Liver (tissue), 9 donors: Measurements from ENCODE around the gene RET. TPM values are rescaled to one million over a fixed set of nuclear protein-coding genes. Genes with fewer than 3 reads are reported as not detected.

ENCODE experiments used
- DNase-seq: peaks from one replicate; pipeline ENCODE4 v3.0.0-alpha.2; 2017; ENCODE audit warnings: low spot score
- H3K27ac ChIP-seq, 2 donors: one replicate each; pipeline ENCODE4 v1.7.0; 2013; ENCODE audit warnings: inconsistent platforms in 2 of 2, low read length in 2 of 2, control low read depth in 1 of 2, low read depth in 1 of 2, mild to moderate bottlenecking in 1 of 2
- H3K27me3 ChIP-seq, 4 donors: one replicate each; pipeline versions ENCODE4 v1.6.1 to v1.7.0; 2013; ENCODE audit warnings: low read length in 3 of 4, inconsistent platforms in 1 of 4, mild to moderate bottlenecking in 1 of 4, moderate library complexity in 1 of 4; ENCODE audit not compliant: control insufficient read depth in 4 of 4, insufficient read depth in 4 of 4
- H3K36me3 ChIP-seq, 4 donors: one replicate each; pipeline versions ENCODE4 v1.6.1 to v1.7.0; 2013; ENCODE audit warnings: low read length in 3 of 4, mild to moderate bottlenecking in 3 of 4, low read depth in 1 of 4, moderate library complexity in 1 of 4; ENCODE audit not compliant: control insufficient read depth in 4 of 4, insufficient read depth in 3 of 4
- H3K4me1 ChIP-seq, 4 donors: one replicate each; pipeline versions ENCODE4 v1.6.1 to v1.7.0; 2013; ENCODE audit warnings: low read length in 3 of 4, mild to moderate bottlenecking in 3 of 4, moderate library complexity in 1 of 4; ENCODE audit not compliant: control insufficient read depth in 4 of 4, insufficient read depth in 4 of 4
- H3K4me3 ChIP-seq, 3 donors: one replicate each; pipeline versions ENCODE4 v1.6.1 to v1.7.0; 2013; ENCODE audit warnings: low read length in 3 of 3, control low read depth in 1 of 3, low read depth in 1 of 3, mild to moderate bottlenecking in 1 of 3
- H3K9ac ChIP-seq, 2 donors: one replicate each; pipeline ENCODE4 v1.7.0; 2013; ENCODE audit warnings: low read length in 2 of 2, mild to moderate bottlenecking in 2 of 2, moderate library complexity in 2 of 2, control low read depth in 1 of 2, low read depth in 1 of 2
- H3K9me3 ChIP-seq, 4 donors: one replicate each; pipeline versions ENCODE4 v1.6.1 to v1.7.0; 2013; ENCODE audit warnings: low read length in 3 of 4; ENCODE audit not compliant: control insufficient read depth in 4 of 4
- ATF3 ChIP-seq: IDR thresholded peaks from 2 replicates; pipeline ENCODE4 v1.6.1; 2016; ENCODE audit warnings: antibody characterized with exemption
- CTCF ChIP-seq: fragments of 150-350 bp; IDR thresholded peaks from 2 replicates; pipeline ENCODE4 v1.5.1; 2017; ENCODE audit warnings: improper control_type of control experiment, low read depth, low read length; ENCODE audit not compliant: missing input control
- EGR1 ChIP-seq, 2 donors: IDR thresholded peaks; 2 replicates each; pipeline ENCODE4 v1.6.1; 2016 to 2018; ENCODE audit warnings: antibody characterized with exemption in 2 of 2, low read depth in 2 of 2
- FOXA1 ChIP-seq: IDR thresholded peaks from 2 replicates; pipeline ENCODE4 v1.6.1; 2016; ENCODE audit warnings: antibody characterized with exemption
- FOXA2 ChIP-seq: IDR thresholded peaks from 2 replicates; pipeline ENCODE4 v1.6.1; 2016; ENCODE audit warnings: antibody characterized with exemption
- GABPA ChIP-seq, 2 donors: IDR thresholded peaks in 1 of 2; conservative IDR thresholded peaks in 1 of 2; 2 replicates each; pipeline ENCODE4 v1.6.1; 2016; ENCODE audit warnings: antibody characterized with exemption in 2 of 2, mild to moderate bottlenecking in 1 of 2, moderate library complexity in 1 of 2
- HNF4G ChIP-seq: IDR thresholded peaks from 2 replicates; pipeline ENCODE4 v1.6.1; 2016; ENCODE audit warnings: antibody characterized with exemption
- JUND ChIP-seq, 2 donors: IDR thresholded peaks; 2 replicates each; pipeline ENCODE4 v1.6.1; 2016; ENCODE audit warnings: antibody characterized with exemption in 2 of 2
- MAX ChIP-seq: IDR thresholded peaks from 2 replicates; pipeline ENCODE4 v1.6.1; 2016; ENCODE audit warnings: antibody characterized with exemption
- RAD21 ChIP-seq, 2 donors: IDR thresholded peaks; 2 replicates each; pipeline ENCODE4 v1.6.1; 2016; ENCODE audit warnings: antibody characterized with exemption in 2 of 2, mild to moderate bottlenecking in 2 of 2
- REST ChIP-seq: IDR thresholded peaks from 2 replicates; pipeline ENCODE4 v1.6.1; 2016; ENCODE audit warnings: antibody characterized with exemption, mild to moderate bottlenecking
- RXRA ChIP-seq, 2 donors: IDR thresholded peaks; 2 replicates each; pipeline ENCODE4 v1.6.1; 2017 to 2018; ENCODE audit warnings: antibody characterized with exemption in 2 of 2, mild to moderate bottlenecking in 1 of 2
- SP1 ChIP-seq: IDR thresholded peaks from 2 replicates; pipeline ENCODE4 v1.6.1; 2018; ENCODE audit warnings: antibody characterized with exemption, mild to moderate bottlenecking
- TAF1 ChIP-seq: conservative IDR thresholded peaks from 2 replicates; pipeline ENCODE4 v1.6.1; 2016; ENCODE audit warnings: antibody characterized with exemption, mild to moderate bottlenecking
- YY1 ChIP-seq: IDR thresholded peaks from 2 replicates; pipeline ENCODE4 v1.6.1; 2016; ENCODE audit warnings: antibody characterized with exemption, mild to moderate bottlenecking
- ZBTB33 ChIP-seq: IDR thresholded peaks from 2 replicates; pipeline ENCODE4 v1.6.1; 2016; ENCODE audit warnings: antibody characterized with exemption
- WGBS: extraction: QIAGEN DNeasy Blood & Tissue Kit; methylation state at CpG from one replicate; pipeline ENCODE4 v1.1.7; 2013; 5-methylcytosine and 5-hydroxymethylcytosine counted together
- polyA plus RNA-seq, 2 donors: library from polyadenylated mRNA; stranded (reverse) in 1 of 2; unstranded in 1 of 2; fragments of 200-250 nt in 1 of 2; fragments of >200 nt in 1 of 2; fragmentation: Nextera tagmentation in 1 of 2; extraction: Ambion mirVana in 1 of 2; gene quantifications; one replicate each; pipeline versions ENCODE4 v1.2.1 to v1.2.3, GENCODE V29; 2013 to 2015
- total RNA-seq, 2 donors: library from RNA; depleted of rRNA; stranded (reverse); fragments of >200 nt; gene quantifications; one replicate each; pipeline ENCODE4 v1.2.3, GENCODE V29; 2014
- donor health status: healthy.
- donor health status: healthy.
- donor health status: healthy.
- donor health status: healthy.
- donor health status: healthy.

Gene RET
- total and polyA plus RNA-seq, 4 donors: 0.09 to 2.5 (median 0.33) TPM; not detected in 1

GRCh38 chr10:43113201-43114087 lies 36.6 kb downstream of the RET start:
- TF ChIP-seq TAF1 (no peak), EGR1 (IDR thresholded peaks at IDR 0.05; ENCODE audit: low read depth in 2 of 2) (no peak), YY1 (no peak), RAD21 (IDR thresholded peaks at IDR 0.05) (no peak), ATF3 (no peak), CTCF (no peak), FOXA1 (no peak), REST (no peak), GABPA (IDR thresholded peaks at IDR 0.05 in 1 of 2, conservative IDR thresholded peaks at IDR 0.05 in 1 of 2) (no peak), MAX (no peak), FOXA2 (no peak), RXRA (IDR thresholded peaks at IDR 0.05) (no peak), JUND (IDR thresholded peaks at IDR 0.05) (no peak), HNF4G (no peak)
- DNase-seq: no peak
- Histone ChIP-seq H3K27me3 (no peaks in the 10 kb centered on the region), H3K9me3 (no peaks in the 10 kb centered on the region), H3K27ac (no peak overlapping the region), H3K36me3 (no peaks in the 10 kb centered on the region), H3K4me1 (peaks cover 0 to 5% (median 2%) of the 10 kb centered on the region in 4 donors), H3K4me3 (no peak overlapping the region), H3K9ac (no peak overlapping the region)
- WGBS: 87% methylated on average over 16 of the region's 16 CpGs

- H3K4me3 ChIP-seq: no peak overlapping the region
- no peak overlapping the region for H3K27ac ChIP-seq
- H3K9ac ChIP-seq: no peak overlapping the region
- no peaks in the 10 kb centered on the region for H3K36me3 ChIP-seq
- no peaks in the 10 kb centered on the region for H3K9me3 ChIP-seq
- DNase-seq: no peak
- no peaks in the 10 kb centered on the region for H3K27me3 ChIP-seq
- 93% methylated on average over 24 of the region's 24 CpGs for WGBS
- peaks cover 0 to 6% (median 2%) of the 10 kb centered on the region in 4 donors for H3K4me1 ChIP-seq
- no peak for TF ChIP-seq REST
- TF ChIP-seq MAX: no peak
- no peak for TF ChIP-seq JUND (IDR thresholded peaks at IDR 0.05)
- no peak for TF ChIP-seq RXRA (IDR thresholded peaks at IDR 0.05)
- no peak for TF ChIP-seq HNF4G
- TF ChIP-seq RAD21 (IDR thresholded peaks at IDR 0.05): no peak
- TF ChIP-seq TAF1: no peak
- no peak for TF ChIP-seq FOXA1
- TF ChIP-seq ZBTB33: no peak
- TF ChIP-seq SP1: no peak
These were observed 37.3 kb downstream of the RET start for GRCh38 chr10:43114088-43114742.
